ENCODE results near the gene UQCRHL.

UQCRHL gene

DNA sequence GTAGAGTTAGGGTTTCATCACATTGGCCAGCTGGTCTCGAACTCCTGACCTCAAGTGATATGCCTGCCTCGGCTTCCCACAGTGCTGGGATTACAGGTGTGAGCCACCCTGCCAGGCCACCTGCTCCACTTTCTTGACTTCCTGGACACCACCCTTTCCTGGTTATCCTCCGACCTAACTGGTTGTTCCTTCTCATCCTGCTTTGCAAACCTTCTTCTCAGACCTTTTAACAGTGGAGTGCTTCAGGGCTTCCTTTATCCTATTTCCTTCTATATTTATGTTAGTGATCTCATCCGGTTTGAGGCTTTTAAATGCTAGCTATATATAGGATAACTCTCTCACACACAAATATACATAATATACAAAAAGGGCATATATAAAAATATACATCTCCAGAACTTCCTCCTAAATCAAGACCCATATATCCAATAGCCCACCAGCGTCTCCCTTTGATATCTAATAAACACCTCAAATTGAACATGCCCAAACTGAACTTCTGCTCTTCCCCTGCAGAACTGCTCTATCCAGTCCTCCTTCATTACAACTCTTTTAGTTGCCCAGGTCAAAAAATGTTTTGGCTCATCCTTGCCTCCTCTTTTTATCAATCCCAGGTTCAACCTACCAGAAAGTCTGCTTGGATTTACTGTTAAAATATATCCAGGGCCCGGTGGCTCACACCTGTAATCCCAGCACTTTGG lies 19.5 kb upstream of the UQCRHL start:
- Histone ChIP-seq H3K4me1 (ENCODE audit: control insufficient read depth in 2 of 2, insufficient read depth in 1 of 2, low read depth in 1 of 2, low read length in 2 of 2) (no peaks in the 10 kb centered on the region), H4K8ac (ENCODE audit: low read depth, low read length) (no peak overlapping the region), H3K27ac (replicated peaks; ENCODE audit: low read length) (no peak overlapping the region), H3K79me1 (ENCODE audit: low read depth, low read length) (no peaks in the 10 kb centered on the region), H2AK5ac (ENCODE audit: low read depth, low read length) (no peak overlapping the region), H2BK5ac (ENCODE audit: low read length) (no peak overlapping the region), H3K4me2 (ENCODE audit: insufficient read depth, low read length, poor library complexity, severe bottlenecking) (no peak overlapping the region), H4K91ac (ENCODE audit: low read depth, low read length, poor library complexity) (no peak overlapping the region), H3K27me3 (ENCODE audit: control insufficient read depth in 3 of 3, insufficient read depth in 3 of 3, low read depth in 1 of 3, low read length in 3 of 3) (no peaks in the 10 kb centered on the region), H3K4me3 (ENCODE audit: low read length in 2 of 2) (no peak overlapping the region), H3K14ac (ENCODE audit: low read length) (no peak overlapping the region), H2BK15ac (ENCODE audit: low read length) (no peak overlapping the region), H3K23ac (ENCODE audit: low read depth, low read length, poor library complexity) (no peak overlapping the region), H3K9me3 (replicated peaks in 1 of 2; ENCODE audit: control insufficient read depth in 2 of 2, insufficient read depth in 1 of 2, low read depth in 1 of 2, low read length in 2 of 2) (no peaks in the 10 kb centered on the region), H3K9ac (ENCODE audit: low read depth, low read length, poor library complexity) (no peak overlapping the region), H2BK12ac (ENCODE audit: low read length) (no peak overlapping the region), H3K18ac (ENCODE audit: low read length) (no peak overlapping the region), H3K36me3 (replicated peaks in 1 of 2; ENCODE audit: control insufficient read depth in 2 of 2, insufficient read depth in 2 of 2, low read length in 2 of 2) (no peaks in the 10 kb centered on the region), H3K4ac (ENCODE audit: low read length) (no peak overlapping the region), H2AFZ (ENCODE audit: low read length) (no peak overlapping the region), H2BK120ac (ENCODE audit: low read depth, low read length) (no peak overlapping the region)
- WGBS, 2 donors (ENCODE audit: extremely low coverage in 2 of 2, insufficient read length in 2 of 2, insufficient replicate concordance in 1 of 2), result no CpG with 5 or more reads among the region's 6 CpGs
- no peak for DNase-seq (ENCODE audit: low spot score)

DNA sequence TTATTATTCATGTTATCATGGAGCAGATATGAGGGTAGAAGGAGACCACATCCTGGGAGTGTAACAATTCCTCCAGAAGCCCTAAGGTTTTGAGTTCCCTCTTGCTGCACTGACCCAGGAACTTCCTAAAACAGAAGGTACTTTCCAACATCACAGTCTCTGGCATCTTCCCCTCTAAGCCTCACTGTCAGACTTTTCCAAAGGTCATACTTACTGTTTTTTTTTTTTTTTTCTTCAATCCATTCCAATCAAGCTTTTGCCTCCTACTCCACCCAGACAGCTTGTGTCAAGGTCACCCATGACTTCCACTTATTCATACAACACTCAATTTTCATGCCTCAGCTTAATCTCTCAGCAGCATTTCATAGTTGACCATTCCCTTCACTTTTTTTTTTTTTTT lies 18.4 kb upstream of the UQCRHL start:
- no peak overlapping the region for H3K4me3 ChIP-seq (ENCODE audit: low read length in 2 of 2)
- no peaks in the 10 kb centered on the region for H3K79me1 ChIP-seq (ENCODE audit: low read depth, low read length)

DNA sequence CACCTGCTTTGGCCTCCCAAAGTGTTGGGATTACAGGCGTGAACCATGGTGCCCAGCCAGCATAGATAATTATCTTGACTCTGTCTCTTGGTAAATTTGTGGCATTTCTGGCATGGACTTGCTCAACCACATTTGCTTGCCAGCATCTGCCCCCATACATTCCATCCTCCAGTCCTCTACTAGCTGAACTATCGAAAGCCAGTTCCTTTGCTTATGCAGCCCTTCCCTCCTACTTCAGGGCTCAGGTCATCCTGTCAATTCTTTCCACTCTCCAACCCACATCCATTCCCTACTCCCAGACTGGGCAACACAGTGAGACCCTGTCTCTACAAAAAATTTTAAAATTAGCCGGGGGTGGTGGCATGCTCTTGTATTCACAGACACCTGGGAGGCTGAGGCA lies 13.0 kb upstream of the UQCRHL start:
- H2BK12ac ChIP-seq (ENCODE audit: low read length), result no peak overlapping the region
- H2AFZ ChIP-seq (ENCODE audit: low read length), result no peak overlapping the region
- no peaks in the 10 kb centered on the region for H3K27me3 ChIP-seq (ENCODE audit: control insufficient read depth in 3 of 3, insufficient read depth in 3 of 3, low read depth in 1 of 3, low read length in 3 of 3)
- H3K4me1 ChIP-seq (ENCODE audit: control insufficient read depth in 2 of 2, insufficient read depth in 1 of 2, low read depth in 1 of 2, low read length in 2 of 2), result no peaks in the 10 kb centered on the region
- WGBS, 2 donors (ENCODE audit: extremely low coverage in 2 of 2, insufficient read length in 2 of 2, insufficient replicate concordance in 1 of 2), result no CpG with 5 or more reads among the region's 3 CpGs
- H3K9me3 ChIP-seq (replicated peaks in 1 of 2; ENCODE audit: control insufficient read depth in 2 of 2, insufficient read depth in 1 of 2, low read depth in 1 of 2, low read length in 2 of 2), result no peaks in the 10 kb centered on the region
- H3K27ac ChIP-seq (replicated peaks; ENCODE audit: low read length), result no peak overlapping the region
- H4K91ac ChIP-seq (ENCODE audit: low read depth, low read length, poor library complexity), result no peak overlapping the region
- no peak overlapping the region for H2BK15ac ChIP-seq (ENCODE audit: low read length)
- no peak overlapping the region for H3K4me3 ChIP-seq (ENCODE audit: low read length in 2 of 2)
- no peak overlapping the region for H3K9ac ChIP-seq (ENCODE audit: low read depth, low read length, poor library complexity)
- H2BK5ac ChIP-seq (ENCODE audit: low read length), result no peak overlapping the region
- H3K23ac ChIP-seq (ENCODE audit: low read depth, low read length, poor library complexity), result no peak overlapping the region
- H2AK5ac ChIP-seq (ENCODE audit: low read depth, low read length), result no peak overlapping the region
- peaks cover 0 to 6% of the 10 kb centered on the region in 2 donors for H3K36me3 ChIP-seq (replicated peaks in 1 of 2; ENCODE audit: control insufficient read depth in 2 of 2, insufficient read depth in 2 of 2, low read length in 2 of 2)
- H3K4ac ChIP-seq (ENCODE audit: low read length), result no peak overlapping the region
- no peaks in the 10 kb centered on the region for H3K79me1 ChIP-seq (ENCODE audit: low read depth, low read length)
- H3K4me2 ChIP-seq (ENCODE audit: insufficient read depth, low read length, poor library complexity, severe bottlenecking), result no peak overlapping the region
- no peak for DNase-seq (ENCODE audit: low spot score)
- no peak overlapping the region for H2BK120ac ChIP-seq (ENCODE audit: low read depth, low read length)
- H3K18ac ChIP-seq (ENCODE audit: low read length), result no peak overlapping the region
- H3K14ac ChIP-seq (ENCODE audit: low read length), result no peak overlapping the region
- H4K8ac ChIP-seq (ENCODE audit: low read depth, low read length), result no peak overlapping the region

More for the DNA sequence above, 18.4 kb upstream of the UQCRHL start:
- no peak overlapping the region for H2AFZ ChIP-seq (ENCODE audit: low read length)
- H4K8ac ChIP-seq (ENCODE audit: low read depth, low read length), result no peak overlapping the region
- no peak overlapping the region for H3K4ac ChIP-seq (ENCODE audit: low read length)
- no peak overlapping the region for H2BK5ac ChIP-seq (ENCODE audit: low read length)
- H2BK120ac ChIP-seq (ENCODE audit: low read depth, low read length), result no peak overlapping the region
- no peaks in the 10 kb centered on the region for H3K36me3 ChIP-seq (replicated peaks in 1 of 2; ENCODE audit: control insufficient read depth in 2 of 2, insufficient read depth in 2 of 2, low read length in 2 of 2)
- H3K27ac ChIP-seq (replicated peaks; ENCODE audit: low read length), result no peak overlapping the region
- no peaks in the 10 kb centered on the region for H3K4me1 ChIP-seq (ENCODE audit: control insufficient read depth in 2 of 2, insufficient read depth in 1 of 2, low read depth in 1 of 2, low read length in 2 of 2)
- no peak for DNase-seq (ENCODE audit: low spot score)
- no peak overlapping the region for H3K14ac ChIP-seq (ENCODE audit: low read length)
- H3K9ac ChIP-seq (ENCODE audit: low read depth, low read length, poor library complexity), result no peak overlapping the region
- H2AK5ac ChIP-seq (ENCODE audit: low read depth, low read length), result no peak overlapping the region
- H3K23ac ChIP-seq (ENCODE audit: low read depth, low read length, poor library complexity), result no peak overlapping the region
- H3K4me2 ChIP-seq (ENCODE audit: insufficient read depth, low read length, poor library complexity, severe bottlenecking), result no peak overlapping the region
- H3K18ac ChIP-seq (ENCODE audit: low read length), result no peak overlapping the region
- H4K91ac ChIP-seq (ENCODE audit: low read depth, low read length, poor library complexity), result no peak overlapping the region
- H3K27me3 ChIP-seq (ENCODE audit: control insufficient read depth in 3 of 3, insufficient read depth in 3 of 3, low read depth in 1 of 3, low read length in 3 of 3), result no peaks in the 10 kb centered on the region
- no peak overlapping the region for H2BK12ac ChIP-seq (ENCODE audit: low read length)
- no peak overlapping the region for H2BK15ac ChIP-seq (ENCODE audit: low read length)
- no peaks in the 10 kb centered on the region for H3K9me3 ChIP-seq (replicated peaks in 1 of 2; ENCODE audit: control insufficient read depth in 2 of 2, insufficient read depth in 1 of 2, low read depth in 1 of 2, low read length in 2 of 2)

DNA sequence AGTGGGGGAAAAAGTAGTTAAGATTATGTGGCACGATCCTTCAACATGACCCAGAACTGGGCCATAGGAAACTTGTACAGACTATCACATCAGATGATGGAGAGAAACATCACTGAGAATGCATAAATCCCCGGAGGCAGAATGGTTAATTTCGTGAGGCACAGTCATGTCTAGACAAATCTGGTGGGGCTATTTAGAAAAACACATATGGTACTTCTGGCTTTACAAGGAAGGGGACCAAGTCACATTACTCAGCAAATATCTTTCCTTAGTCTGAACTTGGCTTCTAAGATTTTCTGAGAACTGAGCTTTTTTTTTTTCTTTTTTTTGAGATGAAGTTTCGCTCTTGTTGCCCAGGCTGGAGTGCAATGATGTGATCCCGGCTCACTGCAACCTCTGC lies 9.2 kb upstream of the UQCRHL start:
- Histone ChIP-seq H3K4me3 (ENCODE audit: low read length in 2 of 2) (no peak overlapping the region), H2AFZ (ENCODE audit: low read length) (no peak overlapping the region), H3K27me3 (ENCODE audit: control insufficient read depth in 3 of 3, insufficient read depth in 3 of 3, low read depth in 1 of 3, low read length in 3 of 3) (no peaks in the 10 kb centered on the region), H3K4ac (ENCODE audit: low read length) (no peak overlapping the region), H2BK12ac (ENCODE audit: low read length) (no peak overlapping the region), H3K4me2 (ENCODE audit: insufficient read depth, low read length, poor library complexity, severe bottlenecking) (no peak overlapping the region), H3K14ac (ENCODE audit: low read length) (no peak overlapping the region), H2AK5ac (ENCODE audit: low read depth, low read length) (no peak overlapping the region), H3K36me3 (replicated peaks in 1 of 2; ENCODE audit: control insufficient read depth in 2 of 2, insufficient read depth in 2 of 2, low read length in 2 of 2) (peaks cover 0 to 6% of the 10 kb centered on the region in 2 donors), H3K9ac (ENCODE audit: low read depth, low read length, poor library complexity) (no peak overlapping the region), H4K8ac (ENCODE audit: low read depth, low read length) (no peak overlapping the region), H3K27ac (replicated peaks; ENCODE audit: low read length) (no peak overlapping the region), H4K91ac (ENCODE audit: low read depth, low read length, poor library complexity) (no peak overlapping the region), H3K18ac (ENCODE audit: low read length) (no peak overlapping the region), H2BK15ac (ENCODE audit: low read length) (no peak overlapping the region), H3K4me1 (ENCODE audit: control insufficient read depth in 2 of 2, insufficient read depth in 1 of 2, low read depth in 1 of 2, low read length in 2 of 2) (no peaks in the 10 kb centered on the region), H3K23ac (ENCODE audit: low read depth, low read length, poor library complexity) (no peak overlapping the region), H2BK120ac (ENCODE audit: low read depth, low read length) (no peak overlapping the region), H3K9me3 (replicated peaks in 1 of 2; ENCODE audit: control insufficient read depth in 2 of 2, insufficient read depth in 1 of 2, low read depth in 1 of 2, low read length in 2 of 2) (no peaks in the 10 kb centered on the region), H3K79me1 (ENCODE audit: low read depth, low read length) (no peaks in the 10 kb centered on the region), H2BK5ac (ENCODE audit: low read length) (no peak overlapping the region)
- no CpG with 5 or more reads among the region's 5 CpGs for WGBS, 2 donors (ENCODE audit: extremely low coverage in 2 of 2, insufficient read length in 2 of 2, insufficient replicate concordance in 1 of 2)
- DNase-seq (ENCODE audit: low spot score), result no peak

Data from neuronal stem cell (in vitro differentiated cells).